GM20431 (cell line): ENCODE measurements around the gene ANKRD13B.

Experiments
- in situ Hi-C: fragments of 300-500 bp; cut with MseI, MboI; formaldehyde crosslinking; loops from one replicate; pipeline ENCODE4 v1.15.0; 2020; ENCODE audit warnings: low sequenced_read_pairs; ENCODE audit not compliant: unreplicated experiment

The ANKRD13B gene

GRCh38 chr17:29578626-29579485 is 14.1 kb upstream of the ANKRD13B start:
- in situ Hi-C loops = no loop called here

GRCh38 chr17:29579866-29580771 is 12.8 kb upstream of the ANKRD13B start:
- in situ Hi-C loops = no loop called here

GRCh38 chr17:29581583-29582253 is 11.2 kb upstream of the ANKRD13B start:
- in situ Hi-C loops = no loop called here

- in situ Hi-C loops = no loop called here
Observed at GRCh38 chr17:29582254-29582765, 10.6 kb upstream of the ANKRD13B start.

GRCh38 chr17:29582772-29583171 is 10.2 kb upstream of the ANKRD13B start:
- in situ Hi-C loops = no loop called here

GRCh38 chr17:29583324-29584248 is 9.3 kb upstream of the ANKRD13B start:
- in situ Hi-C loops = no loop called here

GRCh38 chr17:29584452-29585079 is 8.4 kb upstream of the ANKRD13B start:
- in situ Hi-C loops = no loop called here

GRCh38 chr17:29585080-29585751 is 7.7 kb upstream of the ANKRD13B start:
- in situ Hi-C loops = no loop called here

GRCh38 chr17:29586676-29587469 is 6.1 kb upstream of the ANKRD13B start:
- in situ Hi-C loops = no loop called here

GRCh38 chr17:29587591-29587990 is 5.3 kb upstream of the ANKRD13B start:
- in situ Hi-C loops = no loop called here

- in situ Hi-C loops = no loop called here
Observed at GRCh38 chr17:29588017-29588561, 4.8 kb upstream of the ANKRD13B start.

- in situ Hi-C loops = no loop called here
Observed at GRCh38 chr17:29588562-29589411, 4.1 kb upstream of the ANKRD13B start.

- in situ Hi-C loops = no loop called here
Observed at GRCh38 chr17:29589524-29590410, 3.2 kb upstream of the ANKRD13B start, which contains the start of gene GIT1. Gene GIT1 (minus strand): TSS chr17:29589648. CDS start chr17:29589378, 270 bp downstream.

GRCh38 chr17:29590411-29591145 is 2.4 kb upstream of the ANKRD13B start:
- in situ Hi-C loops = no loop called here
